ENCODE data around the gene DESI1. TPM values are rescaled to one million over a fixed set of nuclear protein-coding genes. Genes with fewer than 3 reads are reported as not detected.

DESI1 gene
- total RNA-seq, 4 donors from 2014 or later = 18.2 to 77.7 (median 21.4) TPM

GRCh38 chr22:41587347-41587723 is 33.5 kb downstream of the DESI1 start:
- 91% methylated on average over 6 of the region's 7 CpGs; no CpG with 5 or more reads in 1 of the 2 donors for WGBS, 2 donors (ENCODE audit: low coverage in 1 of 2)

GRCh38 chr22:41585898-41586297 is 34.9 kb downstream of the DESI1 start:
- no peaks in the 10 kb centered on the region for H3K27me3 ChIP-seq
- TF ChIP-seq POLR2AphosphoS5 (IDR thresholded peaks at IDR 0.05) (no peak), EP300 (IDR thresholded peaks at IDR 0.05) (no peak), POLR2A (IDR thresholded peaks at IDR 0.05) (no peak)
- TF ChIP-seq, protein P1, sequence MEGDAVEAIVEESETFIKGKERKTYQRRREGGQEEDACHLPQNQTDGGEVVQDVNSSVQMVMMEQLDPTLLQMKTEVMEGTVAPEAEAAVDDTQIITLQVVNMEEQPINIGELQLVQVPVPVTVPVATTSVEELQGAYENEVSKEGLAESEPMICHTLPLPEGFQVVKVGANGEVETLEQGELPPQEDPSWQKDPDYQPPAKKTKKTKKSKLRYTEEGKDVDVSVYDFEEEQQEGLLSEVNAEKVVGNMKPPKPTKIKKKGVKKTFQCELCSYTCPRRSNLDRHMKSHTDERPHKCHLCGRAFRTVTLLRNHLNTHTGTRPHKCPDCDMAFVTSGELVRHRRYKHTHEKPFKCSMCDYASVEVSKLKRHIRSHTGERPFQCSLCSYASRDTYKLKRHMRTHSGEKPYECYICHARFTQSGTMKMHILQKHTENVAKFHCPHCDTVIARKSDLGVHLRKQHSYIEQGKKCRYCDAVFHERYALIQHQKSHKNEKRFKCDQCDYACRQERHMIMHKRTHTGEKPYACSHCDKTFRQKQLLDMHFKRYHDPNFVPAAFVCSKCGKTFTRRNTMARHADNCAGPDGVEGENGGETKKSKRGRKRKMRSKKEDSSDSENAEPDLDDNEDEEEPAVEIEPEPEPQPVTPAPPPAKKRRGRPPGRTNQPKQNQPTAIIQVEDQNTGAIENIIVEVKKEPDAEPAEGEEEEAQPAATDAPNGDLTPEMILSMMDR (IDR thresholded peaks at IDR 0.05) = no peak
- 93 to 100% methylated on average over 1 to 6 of the region's 7 CpGs for WGBS, 2 donors (ENCODE audit: low coverage in 1 of 2)
- H3K36me3 ChIP-seq = peaks cover 0 to 57% of the 10 kb centered on the region in 2 donors
- no peak overlapping the region for H3K4me3 ChIP-seq
- ATAC-seq = no peak
- no peaks in the 10 kb centered on the region for H3K9me3 ChIP-seq
- no peak overlapping the region for H3K27ac ChIP-seq
- H3K4me1 ChIP-seq = peaks cover 0 to 28% (median 0%) of the 10 kb centered on the region in 3 donors

More at GRCh38 chr22:41587347-41587723, 33.5 kb downstream of the DESI1 start:
- H3K27me3 ChIP-seq = no peaks in the 10 kb centered on the region
- TF ChIP-seq POLR2AphosphoS5 (IDR thresholded peaks at IDR 0.05) (no peak), POLR2A (IDR thresholded peaks at IDR 0.05) (no peak), EP300 (IDR thresholded peaks at IDR 0.05) (no peak)
- TF ChIP-seq, protein P1 (IDR thresholded peaks at IDR 0.05) = no peak
- no peak for ATAC-seq
- peaks cover 0 to 43% of the 10 kb centered on the region in 2 donors for H3K36me3 ChIP-seq
- H3K27ac ChIP-seq = no peak overlapping the region
- no peak overlapping the region for H3K4me3 ChIP-seq
- peaks cover 0 to 28% (median 0%) of the 10 kb centered on the region in 3 donors for H3K4me1 ChIP-seq
- no peaks in the 10 kb centered on the region for H3K9me3 ChIP-seq

- Histone ChIP-seq H3K9me3 (no peaks in the 10 kb centered on the region), H3K36me3 (peaks cover 0 to 66% of the 10 kb centered on the region in 2 donors), H3K4me3 (no peak overlapping the region), H3K4me1 (peaks cover 0 to 21% (median 0%) of the 10 kb centered on the region in 3 donors), H3K27me3 (no peaks in the 10 kb centered on the region), H3K27ac (no peak overlapping the region)
- TF ChIP-seq, protein P1 (IDR thresholded peaks at IDR 0.05) = no peak
- TF ChIP-seq EP300 (IDR thresholded peaks at IDR 0.05) (no peak), POLR2AphosphoS5 (IDR thresholded peaks at IDR 0.05) (no peak)
- no peak for ATAC-seq
- WGBS, 2 donors (ENCODE audit: low coverage in 1 of 2) = 67 to 100% methylated on average over 1 of the region's 6 CpGs
These were observed 36.0 kb downstream of the DESI1 start for GRCh38 chr22:41584881-41585280.

GRCh38 chr22:41582694-41583093 is 38.1 kb downstream of the DESI1 start:
- TF ChIP-seq POLR2AphosphoS5 (IDR thresholded peaks at IDR 0.05) (no peak), POLR2A (IDR thresholded peaks at IDR 0.05) (no peak), EP300 (IDR thresholded peaks at IDR 0.05) (no peak)
- TF ChIP-seq, protein P1 (IDR thresholded peaks at IDR 0.05) = no peak
- Histone ChIP-seq H3K36me3 (peaks cover 0 to 88% of the 10 kb centered on the region in 2 donors), H3K27ac (no peak overlapping the region), H3K9me3 (no peaks in the 10 kb centered on the region), H3K27me3 (no peaks in the 10 kb centered on the region), H3K4me3 (no peak overlapping the region), H3K4me1 (peaks cover 0 to 6% (median 0%) of the 10 kb centered on the region in 3 donors)
- no peak for ATAC-seq
- WGBS, 2 donors (ENCODE audit: low coverage in 1 of 2) = 78 to 89% methylated on average over 6 to 8 of the region's 8 CpGs

DNA sequence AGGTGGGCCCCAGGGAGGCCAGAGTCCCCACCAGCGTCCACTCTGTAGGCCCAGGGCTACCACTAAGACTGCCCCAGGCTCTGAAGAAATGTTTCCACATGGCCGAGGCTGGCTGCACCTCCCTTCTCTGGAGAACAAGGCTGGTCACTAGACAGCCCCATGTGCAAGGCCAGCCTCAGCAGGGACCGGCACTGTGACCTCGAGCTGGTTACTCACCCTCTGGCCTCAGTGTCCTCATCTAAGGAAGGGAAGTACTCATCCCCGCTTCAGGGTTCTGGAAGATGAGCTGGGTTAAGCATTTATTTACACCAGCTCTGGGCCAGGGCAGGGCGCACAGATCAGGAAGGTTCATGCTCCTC is 40.9 kb downstream of the DESI1 start:
- TF ChIP-seq, protein P1 (IDR thresholded peaks at IDR 0.05) = no peak
- TF ChIP-seq POLR2AphosphoS5 (IDR thresholded peaks at IDR 0.05) (no peak), POLR2A (IDR thresholded peaks at IDR 0.05) (no peak), EP300 (IDR thresholded peaks at IDR 0.05) (no peak)
- Histone ChIP-seq H3K27ac (no peak overlapping the region), H3K36me3 (peaks cover 0 to 90% of the 10 kb centered on the region in 2 donors), H3K27me3 (no peaks in the 10 kb centered on the region), H3K9me3 (no peaks in the 10 kb centered on the region), H3K4me3 (no peak overlapping the region), H3K4me1 (peaks cover 0 to 7% (median 3%) of the 10 kb centered on the region in 3 donors)
- no CpG with 5 or more reads among the region's 6 CpGs for WGBS, 2 donors (ENCODE audit: low coverage in 1 of 2)
- no peak for ATAC-seq
